Rectal smooth muscle tissue (tissue), 1 donor: ENCODE measurements around the gene GP1BA.
A peak's percentile ranks its signal among the peaks of the same experiment; 100 is the strongest.
"Not testable (repeated sequence)": the region's sequence is repeated elsewhere in the genome, so short reads cannot be mapped to it uniquely, and the experiment has no call there.

Experiments used
- H3K27ac ChIP-seq: one replicate; pipeline ENCODE4 v1.7.0; 2013; ENCODE audit warnings: low read depth, low read length, inconsistent platforms
- H3K27me3 ChIP-seq: one replicate; pipeline ENCODE4 v1.7.0; 2013; ENCODE audit warnings: low read length; ENCODE audit not compliant: control insufficient read depth, insufficient read depth
- H3K36me3 ChIP-seq: one replicate; pipeline ENCODE4 v1.7.0; 2013; ENCODE audit warnings: low read length; ENCODE audit not compliant: control insufficient read depth, insufficient read depth
- H3K4me1 ChIP-seq: one replicate; pipeline ENCODE4 v1.7.0; 2013; ENCODE audit warnings: low read length; ENCODE audit not compliant: control insufficient read depth, insufficient read depth
- H3K4me3 ChIP-seq: one replicate; pipeline ENCODE4 v1.7.0; 2013; ENCODE audit warnings: low read length
- H3K9ac ChIP-seq: one replicate; pipeline ENCODE4 v1.7.0; 2013; ENCODE audit warnings: low read length

Gene GP1BA

DNA sequence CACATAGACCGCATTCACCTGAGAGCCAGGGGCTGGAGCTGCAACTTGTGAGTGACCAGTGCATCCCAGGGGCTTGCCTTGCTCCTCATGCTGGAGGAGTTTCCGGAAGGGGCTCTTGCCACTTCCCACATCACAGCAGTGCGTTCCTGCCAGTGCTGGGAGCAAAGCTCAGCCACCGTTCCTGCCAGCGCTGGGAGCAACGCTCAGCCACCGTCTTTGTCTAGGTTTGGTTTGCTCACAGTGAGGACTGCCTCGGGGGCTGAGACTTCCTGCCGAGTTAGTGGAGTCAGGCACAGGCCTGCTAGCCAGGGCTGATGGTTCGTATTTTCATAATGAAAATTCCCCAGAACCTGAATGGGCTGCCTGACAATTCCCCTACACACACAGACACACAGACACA lies 23.8 kb upstream of the GP1BA start:
- no peaks in the 10 kb centered on the region for H3K36me3 ChIP-seq
- no peak overlapping the region for H3K4me3 ChIP-seq
- no peaks in the 10 kb centered on the region for H3K27me3 ChIP-seq
- H3K9ac ChIP-seq, result no peak overlapping the region
- peaks cover 2% of the 10 kb centered on the region for H3K4me1 ChIP-seq
- H3K27ac ChIP-seq, result peak overlapping the region; percentile 59

- Histone ChIP-seq H3K9ac (peak overlapping the region; percentile 24), H3K36me3 (no peaks in the 10 kb centered on the region), H3K4me1 (peaks cover 2% of the 10 kb centered on the region), H3K27ac (peak overlapping the region; percentile 59), H3K27me3 (no peaks in the 10 kb centered on the region), H3K4me3 (peak overlapping the region; percentile 40)
Observed at GRCh38 chr17:4908711-4909496, 23.2 kb upstream of the GP1BA start.

DNA sequence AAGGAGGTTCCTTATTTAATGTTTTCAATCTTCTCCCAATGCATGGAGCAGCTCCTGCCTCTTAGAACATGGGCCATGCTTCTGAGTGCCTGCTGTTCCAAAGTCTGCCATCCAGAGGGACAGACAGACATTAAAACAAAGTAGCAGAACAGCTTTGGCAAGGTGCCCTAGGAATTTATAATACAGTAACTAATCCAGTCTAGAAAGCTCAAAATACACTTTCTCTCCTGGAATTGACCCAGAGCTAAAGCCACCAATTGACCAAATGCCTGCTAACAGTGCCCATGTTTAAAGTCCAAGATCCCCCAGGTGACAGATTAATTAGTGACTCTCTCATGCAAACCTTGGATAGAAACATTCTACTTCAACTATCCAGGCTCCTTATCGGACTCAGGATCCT lies 18.1 kb upstream of the GP1BA start:
- H3K4me1 ChIP-seq, result no peaks in the 10 kb centered on the region
- no peak overlapping the region for H3K4me3 ChIP-seq
- H3K36me3 ChIP-seq, result no peaks in the 10 kb centered on the region
- H3K9ac ChIP-seq, result no peak overlapping the region
- no peak overlapping the region for H3K27ac ChIP-seq
- no peaks in the 10 kb centered on the region for H3K27me3 ChIP-seq

DNA sequence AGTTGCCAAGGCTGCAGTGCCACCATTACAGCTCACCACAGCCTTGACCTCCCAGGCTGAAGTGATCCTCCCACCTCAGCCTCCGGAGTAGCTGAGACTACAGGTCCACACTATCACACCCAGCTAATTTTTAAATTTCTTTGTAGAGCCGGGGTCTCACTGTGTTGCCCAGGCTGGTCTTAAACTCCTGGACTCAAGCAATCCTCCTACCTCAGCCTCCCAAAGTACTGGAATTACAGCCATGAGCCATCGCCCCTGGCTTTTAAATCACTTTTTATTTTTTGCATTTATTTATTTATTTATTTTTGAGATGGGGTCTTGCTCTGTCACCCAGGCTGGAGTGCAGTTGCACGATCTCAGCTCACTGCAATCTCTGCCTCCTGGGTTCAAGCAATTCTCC lies 17.5 kb upstream of the GP1BA start:
- H3K9ac ChIP-seq, H3K27me3 ChIP-seq, H3K27ac ChIP-seq: not testable (repeated sequence)

DNA sequence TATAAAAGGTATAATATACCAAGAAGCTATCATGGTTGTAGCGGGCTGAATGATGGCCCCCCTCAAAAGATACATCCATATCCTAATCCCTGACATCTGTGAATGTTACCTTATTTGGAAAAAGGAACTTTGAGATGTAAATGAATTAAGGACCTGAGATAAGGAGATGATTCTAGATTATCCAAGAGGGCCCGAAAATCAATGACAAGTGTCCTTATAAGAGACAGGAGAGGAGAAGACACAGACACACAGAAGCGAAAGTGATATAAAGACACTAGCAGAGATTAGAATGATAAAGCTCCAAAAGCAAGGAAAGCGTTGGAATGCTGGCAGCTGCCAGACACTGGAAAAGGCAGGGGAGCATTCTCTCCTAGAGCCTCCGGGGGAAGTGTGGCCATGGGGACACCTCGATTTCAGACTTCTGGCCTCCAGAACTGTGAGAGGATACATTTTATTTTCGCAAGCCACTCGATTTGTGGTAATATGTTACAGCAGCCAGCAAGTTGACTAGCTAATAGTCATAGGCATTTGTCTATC lies 12.5 kb upstream of the GP1BA start:
- Histone ChIP-seq H3K36me3 (no peaks in the 10 kb centered on the region), H3K27me3 (no peaks in the 10 kb centered on the region), H3K9ac (no peak overlapping the region), H3K4me3 (no peak overlapping the region), H3K4me1 (no peaks in the 10 kb centered on the region), H3K27ac (no peak overlapping the region)

More for the DNA sequence above, 17.5 kb upstream of the GP1BA start:
- H3K4me3 ChIP-seq, H3K4me1 ChIP-seq, H3K36me3 ChIP-seq: not testable (repeated sequence)

- no peak overlapping the region for H3K27ac ChIP-seq
- no peaks in the 10 kb centered on the region for H3K27me3 ChIP-seq
- H3K36me3 ChIP-seq, result no peaks in the 10 kb centered on the region
- H3K4me3 ChIP-seq, result no peak overlapping the region
- H3K9ac ChIP-seq, result no peak overlapping the region
- H3K4me1 ChIP-seq, result no peaks in the 10 kb centered on the region
Observed at GRCh38 chr17:4920351-4921048, 11.6 kb upstream of the GP1BA start.

- no peaks in the 10 kb centered on the region for H3K4me1 ChIP-seq
- no peaks in the 10 kb centered on the region for H3K27me3 ChIP-seq
- H3K27ac ChIP-seq, result no peak overlapping the region
- no peaks in the 10 kb centered on the region for H3K36me3 ChIP-seq
- no peak overlapping the region for H3K4me3 ChIP-seq
- no peak overlapping the region for H3K9ac ChIP-seq
Observed at GRCh38 chr17:4921320-4921719, 10.8 kb upstream of the GP1BA start.

- H3K4me3 ChIP-seq, H3K4me1 ChIP-seq, H3K36me3 ChIP-seq, H3K27ac ChIP-seq, H3K27me3 ChIP-seq, H3K9ac ChIP-seq: not testable (repeated sequence)
Observed at GRCh38 chr17:4926577-4927335, 5.3 kb upstream of the GP1BA start.

- Histone ChIP-seq H3K27me3 (no peaks in the 10 kb centered on the region), H3K36me3 (no peaks in the 10 kb centered on the region), H3K4me3 (no peak overlapping the region), H3K4me1 (no peaks in the 10 kb centered on the region), H3K27ac (no peak overlapping the region), H3K9ac (no peak overlapping the region)
Observed at GRCh38 chr17:4928881-4929280, 3.2 kb upstream of the GP1BA start.

DNA sequence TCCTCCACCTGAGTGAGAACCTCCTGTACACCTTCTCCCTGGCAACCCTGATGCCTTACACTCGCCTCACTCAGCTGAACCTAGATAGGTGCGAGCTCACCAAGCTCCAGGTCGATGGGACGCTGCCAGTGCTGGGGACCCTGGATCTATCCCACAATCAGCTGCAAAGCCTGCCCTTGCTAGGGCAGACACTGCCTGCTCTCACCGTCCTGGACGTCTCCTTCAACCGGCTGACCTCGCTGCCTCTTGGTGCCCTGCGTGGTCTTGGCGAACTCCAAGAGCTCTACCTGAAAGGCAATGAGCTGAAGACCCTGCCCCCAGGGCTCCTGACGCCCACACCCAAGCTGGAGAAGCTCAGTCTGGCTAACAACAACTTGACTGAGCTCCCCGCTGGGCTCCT lies 679 bp downstream of the GP1BA start:
- peaks cover 9% of the 10 kb centered on the region for H3K36me3 ChIP-seq
- no peak overlapping the region for H3K4me3 ChIP-seq
- no peak overlapping the region for H3K27ac ChIP-seq
- no peaks in the 10 kb centered on the region for H3K27me3 ChIP-seq
- H3K9ac ChIP-seq, result no peak overlapping the region
- H3K4me1 ChIP-seq, result peaks cover 3% of the 10 kb centered on the region

DNA sequence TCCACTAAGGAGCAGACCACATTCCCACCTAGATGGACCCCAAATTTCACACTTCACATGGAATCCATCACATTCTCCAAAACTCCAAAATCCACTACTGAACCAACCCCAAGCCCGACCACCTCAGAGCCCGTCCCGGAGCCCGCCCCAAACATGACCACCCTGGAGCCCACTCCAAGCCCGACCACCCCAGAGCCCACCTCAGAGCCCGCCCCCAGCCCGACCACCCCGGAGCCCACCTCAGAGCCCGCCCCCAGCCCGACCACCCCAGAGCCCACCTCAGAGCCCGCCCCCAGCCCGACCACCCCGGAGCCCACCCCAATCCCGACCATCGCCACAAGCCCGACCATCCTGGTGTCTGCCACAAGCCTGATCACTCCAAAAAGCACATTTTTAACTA lies 1.6 kb downstream of the GP1BA start:
- peaks cover 8% of the 10 kb centered on the region for H3K4me1 ChIP-seq
- no peak overlapping the region for H3K27ac ChIP-seq
- H3K27me3 ChIP-seq, result no peaks in the 10 kb centered on the region
- H3K4me3 ChIP-seq, result no peak overlapping the region
- no peak overlapping the region for H3K9ac ChIP-seq
- H3K36me3 ChIP-seq, result peaks cover 15% of the 10 kb centered on the region

DNA sequence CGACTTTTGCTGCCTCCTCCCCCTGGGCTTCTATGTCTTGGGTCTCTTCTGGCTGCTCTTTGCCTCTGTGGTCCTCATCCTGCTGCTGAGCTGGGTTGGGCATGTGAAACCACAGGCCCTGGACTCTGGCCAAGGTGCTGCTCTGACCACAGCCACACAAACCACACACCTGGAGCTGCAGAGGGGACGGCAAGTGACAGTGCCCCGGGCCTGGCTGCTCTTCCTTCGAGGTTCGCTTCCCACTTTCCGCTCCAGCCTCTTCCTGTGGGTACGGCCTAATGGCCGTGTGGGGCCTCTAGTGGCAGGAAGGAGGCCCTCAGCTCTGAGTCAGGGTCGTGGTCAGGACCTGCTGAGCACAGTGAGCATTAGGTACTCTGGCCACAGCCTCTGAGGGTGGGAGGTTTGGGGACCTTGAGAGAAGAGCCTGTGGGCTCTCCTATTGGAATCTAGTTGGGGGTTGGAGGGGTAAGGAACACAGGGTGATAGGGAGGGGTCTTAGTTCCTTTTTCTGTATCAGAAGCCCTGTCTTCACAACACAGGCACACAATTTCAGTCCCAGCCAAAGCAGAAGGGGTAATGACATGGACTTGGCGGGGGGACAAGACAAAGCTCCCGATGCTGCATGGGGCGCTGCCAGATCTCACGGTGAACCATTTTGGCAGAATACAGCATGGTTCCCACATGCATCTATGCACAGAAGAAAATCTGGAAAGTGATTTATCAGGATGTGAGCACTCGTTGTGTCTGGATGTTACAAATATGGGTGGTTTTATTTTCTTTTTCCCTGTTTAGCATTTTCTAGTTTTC lies 2.3 kb downstream of the GP1BA start:
- no peaks in the 10 kb centered on the region for H3K27me3 ChIP-seq
- H3K9ac ChIP-seq, result no peak overlapping the region
- peaks cover 15% of the 10 kb centered on the region for H3K36me3 ChIP-seq
- H3K27ac ChIP-seq, result no peak overlapping the region
- H3K4me3 ChIP-seq, result no peak overlapping the region
- peaks cover 14% of the 10 kb centered on the region for H3K4me1 ChIP-seq
